ENCODE measurements around the gene SIGLEC8.
"Not testable (repeated sequence)": the region's sequence is repeated elsewhere in the genome, so short reads cannot be mapped to it uniquely, and the experiment has no call there.

SIGLEC8 gene

GRCh38 chr19:51457351-51458013, 772 bp downstream of the SIGLEC8 start:
- no peak for DNase-seq (ENCODE audit: low read depth)
- no peak overlapping the region for H3K4me3 ChIP-seq (ENCODE audit: low read length)
- no peak for TF ChIP-seq CTCF (conservative IDR thresholded peaks at IDR 0.05; ENCODE audit: low read depth, low read length)

- TF ChIP-seq CTCF (conservative IDR thresholded peaks at IDR 0.05; ENCODE audit: low read depth, low read length): no peak
- no peak overlapping the region for H3K4me3 ChIP-seq (ENCODE audit: low read length)
- DNase-seq (ENCODE audit: low read depth): no peak
Observed at GRCh38 chr19:51456541-51457290, 1.5 kb downstream of the SIGLEC8 start.

- no peak overlapping the region for H3K4me3 ChIP-seq (ENCODE audit: low read length)
- no peak for TF ChIP-seq CTCF (conservative IDR thresholded peaks at IDR 0.05; ENCODE audit: low read depth, low read length)
- no peak for DNase-seq (ENCODE audit: low read depth)
Observed at GRCh38 chr19:51450730-51451307, 7.4 kb downstream of the SIGLEC8 start.

GRCh38 chr19:51448411-51449016, 9.7 kb downstream of the SIGLEC8 start:
- DNase-seq (ENCODE audit: low read depth): no peak
- no peak overlapping the region for H3K4me3 ChIP-seq (ENCODE audit: low read length)
- TF ChIP-seq CTCF (conservative IDR thresholded peaks at IDR 0.05; ENCODE audit: low read depth, low read length): no peak

- H3K4me3 ChIP-seq (ENCODE audit: low read length): no peak overlapping the region
- DNase-seq (ENCODE audit: low read depth): no peak
- no peak for TF ChIP-seq CTCF (conservative IDR thresholded peaks at IDR 0.05; ENCODE audit: low read depth, low read length)
Observed at GRCh38 chr19:51448011-51448410, 10.2 kb downstream of the SIGLEC8 start.

GRCh38 chr19:51447510-51447909, 10.7 kb downstream of the SIGLEC8 start:
- DNase-seq (ENCODE audit: low read depth); H3K4me3 ChIP-seq (ENCODE audit: low read length): not testable (repeated sequence)
